ENCODE results near the gene PPCDC. TPM values are rescaled to one million over a fixed set of nuclear protein-coding genes. Genes with fewer than 3 reads are reported as not detected.

Gene PPCDC
- total and polyA plus RNA-seq, 10 of the 15 experiments (the other 5 are each of a cell fraction or from before 2014, with no cell fraction given), result 32.5 to 135 (median 55.0) TPM

GRCh38 chr15:75031848-75032247, 8.5 kb downstream of the PPCDC start:
- POLR2A ChIA-PET, result interaction anchor here (0.6 to 1.8 kb wide), 6 partner anchors 33 to 423 kb away, joined by 3 to 7 read pairs (median 4); no protein-coding TSS in a partner anchor
- H3K4me2 ChIP-seq (ENCODE audit: control insufficient read depth, insufficient read depth), result peak overlapping the region; percentile 11
- intact Hi-C loops (cut with micrococcal nuclease; ENCODE audit: unreplicated experiment), result no loop called here
- TF ChIP-seq MTA3 (IDR thresholded peaks at IDR 0.05; ENCODE audit: borderline replicate concordance, low read length) (no peak), NRF1 (conservative IDR thresholded peaks at IDR 0.05; ENCODE audit: low read depth, low read length) (no peak), MYB (IDR thresholded peaks at IDR 0.05; ENCODE audit: borderline replicate concordance, low read depth, low read length) (no peak), EED (IDR thresholded peaks at IDR 0.05; ENCODE audit: low read depth) (0 out of 2 replicates have a peak, but pooled peaks have one; percentile 46), DPF2 (IDR thresholded peaks at IDR 0.05) (no peak), SPI1 (IDR thresholded peaks at IDR 0.05; ENCODE audit: borderline replicate concordance, insufficient read depth, low read depth, low read length) (no peak), ZNF274 (IDR thresholded peaks at IDR 0.05; ENCODE audit: insufficient read depth, insufficient read length) (no peak), ETV6 (conservative IDR thresholded peaks at IDR 0.05 in 1 of 2, IDR thresholded peaks at IDR 0.05 in 1 of 2; ENCODE audit: borderline replicate concordance in 1 of 2, low read depth in 1 of 2) (no peak), HDAC2 (IDR thresholded peaks at IDR 0.05) (no peak), BCL3 (IDR thresholded peaks at IDR 0.05; ENCODE audit: borderline replicate concordance, insufficient read depth, low read depth, low read length, poor library complexity, severe bottlenecking) (no peak), ASH2L (IDR thresholded peaks at IDR 0.05; ENCODE audit: borderline replicate concordance, low read depth) (no peak), USF2 (IDR thresholded peaks at IDR 0.05; ENCODE audit: borderline replicate concordance, low read depth, low read length) (no peak), IKZF2 (IDR thresholded peaks at IDR 0.05) (peak in 1 of 2 experiments; percentile 40; a peak in 2 of 4 replicates), HDGF (IDR thresholded peaks at IDR 0.05) (no peak), MEF2A (IDR thresholded peaks at IDR 0.05; ENCODE audit: insufficient read depth, low read depth, low read length) (no peak)
- TF ChIP-seq, protein P1, sequence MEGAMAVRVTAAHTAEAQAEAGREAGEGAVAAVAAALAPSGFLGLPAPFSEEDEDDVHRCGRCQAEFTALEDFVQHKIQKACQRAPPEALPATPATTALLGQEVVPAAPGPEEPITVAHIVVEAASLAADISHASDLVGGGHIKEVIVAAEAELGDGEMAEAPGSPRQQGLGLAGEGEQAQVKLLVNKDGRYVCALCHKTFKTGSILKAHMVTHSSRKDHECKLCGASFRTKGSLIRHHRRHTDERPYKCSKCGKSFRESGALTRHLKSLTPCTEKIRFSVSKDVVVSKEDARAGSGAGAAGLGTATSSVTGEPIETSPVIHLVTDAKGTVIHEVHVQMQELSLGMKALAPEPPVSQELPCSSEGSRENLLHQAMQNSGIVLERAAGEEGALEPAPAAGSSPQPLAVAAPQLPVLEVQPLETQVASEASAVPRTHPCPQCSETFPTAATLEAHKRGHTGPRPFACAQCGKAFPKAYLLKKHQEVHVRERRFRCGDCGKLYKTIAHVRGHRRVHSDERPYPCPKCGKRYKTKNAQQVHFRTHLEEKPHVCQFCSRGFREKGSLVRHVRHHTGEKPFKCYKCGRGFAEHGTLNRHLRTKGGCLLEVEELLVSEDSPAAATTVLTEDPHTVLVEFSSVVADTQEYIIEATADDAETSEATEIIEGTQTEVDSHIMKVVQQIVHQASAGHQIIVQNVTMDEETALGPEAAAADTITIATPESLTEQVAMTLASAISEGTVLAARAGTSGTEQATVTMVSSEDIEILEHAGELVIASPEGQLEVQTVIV (IDR thresholded peaks at IDR 0.05; ENCODE audit: borderline replicate concordance, partially characterized antibody), result no peak

More at GRCh38 chr15:75031848-75032247, 8.5 kb downstream of the PPCDC start:
- Histone ChIP-seq H3K9me3 (replicated peaks; ENCODE audit: control insufficient read depth, insufficient read depth, low read length) (no peaks in the 10 kb centered on the region), H3K4me1 (ENCODE audit: control insufficient read depth, insufficient read depth, low read length) (peaks cover 42% of the 10 kb centered on the region), H3K79me2 (ENCODE audit: control insufficient read depth, insufficient read depth, low read length) (peaks cover 10% of the 10 kb centered on the region), H3K4me3 (no peak overlapping the region), H3K27ac (ENCODE audit: control insufficient read depth, insufficient read depth) (peak overlapping the region; percentile 68), H3K9ac (ENCODE audit: control insufficient read depth, insufficient read depth, low read length) (peak overlapping the region; percentile 37), H3K36me3 (ENCODE audit: control insufficient read depth in 2 of 2, insufficient read depth in 2 of 2, low read length in 1 of 2) (peaks cover 0 to 2% of the 10 kb centered on the region in 2 experiments; a peak in 3 of 4 replicates), H3K27me3 (replicated peaks in 1 of 2; ENCODE audit: control insufficient read depth in 2 of 2, insufficient read depth in 2 of 2, low read length in 1 of 2) (no peaks in the 10 kb centered on the region), H4K20me1 (ENCODE audit: control insufficient read depth, insufficient read depth) (no peaks in the 10 kb centered on the region), H2AFZ (ENCODE audit: control insufficient read depth, low read depth, low read length) (0 out of 2 replicates have a peak overlapping the region, but pooled peaks have one; percentile 23)
- ATAC-seq (no peak), DNase-seq (ENCODE audit: low read depth, low spot score) (no peak), FAIRE-seq (peak; percentile 18)
- ChIA-PET CTCF (interaction anchor here (1.1 to 6.7 kb wide), 7 partner anchors 11 to 184 kb away, joined by 3 to 95 read pairs (median 4); partner anchors contain the start of gene C15orf39), RAD21 (ENCODE audit: unreplicated experiment) (interaction anchor here (1.0 to 4.2 kb wide), 9 partner anchors 11 to 172 kb away, joined by 3 to 65 read pairs (median 3); partner anchors contain the start of gene C15orf39), SMC1A (ENCODE audit: uncharacterized antibody, unreplicated experiment) (interaction anchor here (0.6 to 4.3 kb wide), 9 partner anchors 11 to 177 kb away, joined by 3 to 49 read pairs (median 3); no protein-coding TSS in a partner anchor)
- TSS peak; percentile 33 for BruUV-seq (replicated peaks)
- 62% methylated on average over 4 of the region's 4 CpGs for WGBS (ENCODE audit: insufficient coverage, insufficient replicate concordance, low lambda C conversion rate, missing lambda C conversion rate)
- in situ Hi-C loops (cut with MboI), result no loop called here

All from GM12878 (cell line).